RCC 7860 (cell line): Measurements from ENCODE around the gene PRPSAP2.

Source experiments
- DNase-seq: peaks from one replicate; pipeline ENCODE4 v3.0.0-alpha.2; 2015; ENCODE audit warnings: low spot score
- FAIRE-seq: peaks from 2 replicates; lab custom pipeline; 2012; peaks lifted over from hg19 to GRCh38; lab: Jason Lieb, UNC

The PRPSAP2 gene

DNA sequence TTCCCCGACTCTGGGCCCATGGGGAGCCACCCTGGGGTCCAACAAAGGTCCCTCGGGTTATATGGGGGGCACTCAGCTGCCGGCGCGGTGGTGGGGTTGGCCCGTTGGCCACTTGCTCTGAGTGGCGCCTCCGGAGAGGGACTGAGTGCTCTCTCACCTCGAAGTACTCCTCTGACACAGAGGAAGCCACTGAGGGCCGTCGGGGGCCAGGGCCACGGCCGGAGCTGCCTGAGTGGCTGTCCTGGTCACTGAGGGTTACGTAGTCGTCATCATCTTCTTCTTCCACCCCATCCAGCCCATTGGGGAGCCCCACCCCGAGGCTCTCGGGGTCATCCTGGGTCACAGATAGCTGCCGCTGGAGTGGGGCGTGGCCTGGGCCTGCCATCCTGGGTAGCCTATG lies 119.7 kb downstream of the PRPSAP2 start:
- DNase-seq (no peak), FAIRE-seq (no peak)

DNA sequence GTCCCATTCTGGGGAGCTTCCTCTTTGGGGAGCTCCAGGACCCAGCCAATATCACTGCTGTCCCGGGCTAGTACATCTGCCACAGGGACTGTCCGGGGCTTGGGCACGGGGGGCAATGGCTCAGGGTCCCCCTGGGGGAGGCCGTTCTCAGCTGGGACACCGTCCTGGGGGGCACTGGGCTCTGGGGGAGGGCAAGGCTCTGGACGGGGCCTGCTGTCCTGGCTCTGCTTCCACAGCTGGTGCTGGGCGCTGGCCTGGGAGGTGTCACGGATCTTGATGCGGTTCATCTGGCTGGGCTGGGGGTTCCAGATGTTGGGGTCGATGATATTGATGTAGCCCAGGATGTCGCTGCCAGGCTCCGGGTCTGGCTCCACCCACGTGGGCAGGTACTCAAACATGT lies 120.1 kb downstream of the PRPSAP2 start:
- FAIRE-seq = no peak
- no peak for DNase-seq

DNA sequence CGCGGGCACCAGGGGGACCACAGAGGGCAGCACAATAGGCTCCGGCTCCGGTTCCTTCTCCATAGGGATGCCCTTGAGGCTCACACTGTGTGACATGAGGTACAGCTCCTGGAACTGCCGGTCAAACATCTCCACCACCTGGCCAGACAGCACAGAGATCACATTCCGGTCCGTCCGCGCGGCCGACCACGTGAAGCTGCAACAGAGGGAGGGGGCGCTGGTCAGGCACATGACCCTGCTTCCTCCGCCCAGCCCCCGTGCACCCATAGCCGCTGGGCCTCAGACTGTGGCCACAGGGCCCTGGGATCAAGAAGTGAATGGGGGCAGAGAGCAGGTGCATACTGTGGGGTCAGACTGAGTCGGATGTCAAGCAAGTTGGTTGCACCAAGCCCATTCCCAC lies 120.7 kb downstream of the PRPSAP2 start:
- DNase-seq (no peak), FAIRE-seq (no peak)
